Mesendoderm (in vitro differentiated cells): ENCODE measurements around the gene ALKBH2.
"Not testable (repeated sequence)": the region's sequence is repeated elsewhere in the genome, so short reads cannot be mapped to it uniquely, and the experiment has no call there.

ENCODE experiments used
- DNase-seq: peaks from one replicate; pipeline ENCODE4 v3.0.0; 2013
- H2AK5ac ChIP-seq: 2 replicates; pipeline ENCODE4 v1.6.1; 2013; ENCODE audit warnings: low read length, inconsistent platforms
- H2BK120ac ChIP-seq: 2 replicates; pipeline ENCODE4 v1.6.1; 2013; ENCODE audit warnings: low read depth, mild to moderate bottlenecking, low read length, moderate library complexity, mixed read lengths
- H2BK15ac ChIP-seq: replicated peaks from 2 replicates; pipeline ENCODE4 v1.6.1; 2013; ENCODE audit warnings: low read depth, mild to moderate bottlenecking, moderate library complexity
- H2BK5ac ChIP-seq: 2 replicates; pipeline ENCODE4 v1.6.1; 2013; ENCODE audit warnings: low read length, inconsistent platforms
- H3K18ac ChIP-seq: 2 replicates; pipeline ENCODE4 v1.6.1; 2013; ENCODE audit warnings: mild to moderate bottlenecking, low read length, mixed read lengths
- H3K23ac ChIP-seq: one replicate; pipeline ENCODE4 v1.6.1; 2013; ENCODE audit warnings: low read length
- H3K27ac ChIP-seq: 2 replicates; pipeline ENCODE4 v1.5.1; 2013; ENCODE audit warnings: low read depth, mild to moderate bottlenecking, inconsistent platforms, low read length, moderate library complexity
- H3K27me3 ChIP-seq: 2 replicates; pipeline ENCODE4 v1.6.1; 2013; ENCODE audit warnings: low read length, control low read depth, mild to moderate bottlenecking, inconsistent platforms; ENCODE audit not compliant: insufficient read depth, poor library complexity
- H3K36me3 ChIP-seq: 2 replicates; pipeline ENCODE4 v1.6.1; 2013; ENCODE audit warnings: low read length, inconsistent platforms; ENCODE audit not compliant: control insufficient read depth, insufficient read depth
- H3K4ac ChIP-seq: one replicate; pipeline ENCODE4 v1.6.1; 2013; ENCODE audit warnings: low read depth, mild to moderate bottlenecking, low read length, moderate library complexity
- H3K4me1 ChIP-seq: 2 replicates; pipeline ENCODE4 v1.6.1; 2013; ENCODE audit warnings: low read depth, low read length, inconsistent platforms; ENCODE audit not compliant: control insufficient read depth
- H3K4me2 ChIP-seq: 2 replicates; pipeline ENCODE4 v1.6.1; 2013; ENCODE audit warnings: low read length
- H3K4me3 ChIP-seq: 2 replicates; pipeline ENCODE4 v1.5.1; 2013; ENCODE audit warnings: mild to moderate bottlenecking, low read length
- H3K56ac ChIP-seq: one replicate; pipeline ENCODE4 v1.6.1; 2013; ENCODE audit warnings: low read length
- H3K79me1 ChIP-seq: 2 replicates; pipeline ENCODE4 v1.6.1; 2013; ENCODE audit warnings: low read length, inconsistent platforms
- H3K79me2 ChIP-seq: 2 replicates; pipeline ENCODE4 v1.6.1; 2013; ENCODE audit warnings: mild to moderate bottlenecking, low read length; ENCODE audit not compliant: control insufficient read depth, insufficient read depth
- H3K9ac ChIP-seq: 2 replicates; pipeline ENCODE4 v1.6.1; 2013; ENCODE audit warnings: low read length, inconsistent platforms
- H4K5ac ChIP-seq: one replicate; pipeline ENCODE4 v1.6.1; 2013; ENCODE audit warnings: low read length
- H4K8ac ChIP-seq: one replicate; pipeline ENCODE4 v1.6.1; 2013; ENCODE audit warnings: low read depth, mild to moderate bottlenecking, control low read depth, low read length, moderate library complexity
- WGBS: extraction: QIAGEN DNeasy Blood & Tissue Kit; methylation state at CpG from one replicate; pipeline ENCODE4 v1.1.7; 2013; ENCODE audit warnings: low lambda C conversion rate, missing lambda C conversion rate; ENCODE audit not compliant: insufficient coverage; ENCODE audit errors: extremely low coverage; 5-methylcytosine and 5-hydroxymethylcytosine counted together

Gene ALKBH2

DNA sequence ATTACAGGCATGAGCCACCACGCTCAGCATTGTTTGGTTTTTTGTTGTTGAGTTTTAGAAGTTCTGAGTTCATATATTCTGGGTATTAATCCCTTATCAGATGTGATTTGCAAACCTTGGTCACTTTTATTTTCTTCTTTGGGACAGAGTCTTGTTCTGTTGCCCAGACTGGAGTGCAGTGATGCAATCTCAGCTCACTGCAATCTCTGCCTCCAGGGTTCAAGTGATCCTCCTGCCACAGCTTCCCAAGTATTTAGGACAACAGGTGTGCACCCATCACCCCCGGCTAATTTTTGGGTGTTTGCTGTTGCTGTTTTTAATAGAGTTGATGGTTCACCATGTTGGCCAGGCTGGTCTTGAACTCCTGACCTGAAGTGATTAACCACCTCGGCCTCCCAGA is 29.1 kb downstream of the ALKBH2 start:
- H3K27me3 ChIP-seq: no peaks in the 10 kb centered on the region
- no CpG with 5 or more reads among the region's 3 CpGs for WGBS
- no peak overlapping the region for H3K27ac ChIP-seq
- DNase-seq: no peak
- H2AK5ac ChIP-seq: no peak overlapping the region
- H2BK120ac ChIP-seq: no peak overlapping the region
- H4K8ac ChIP-seq: no peak overlapping the region
- H3K36me3 ChIP-seq: no peaks in the 10 kb centered on the region
- no peak overlapping the region for H3K4ac ChIP-seq
- no peak overlapping the region for H2BK15ac ChIP-seq
- H2BK5ac ChIP-seq: no peak overlapping the region
- H3K18ac ChIP-seq: no peak overlapping the region
- H4K5ac ChIP-seq: no peak overlapping the region
- no peak overlapping the region for H3K4me2 ChIP-seq
- no peaks in the 10 kb centered on the region for H3K79me2 ChIP-seq
- H3K4me1 ChIP-seq: no peaks in the 10 kb centered on the region
- no peak overlapping the region for H3K23ac ChIP-seq
- H3K4me3 ChIP-seq: no peak overlapping the region
- no peak overlapping the region for H3K56ac ChIP-seq
- no peak overlapping the region for H3K9ac ChIP-seq
- no peaks in the 10 kb centered on the region for H3K79me1 ChIP-seq

DNA sequence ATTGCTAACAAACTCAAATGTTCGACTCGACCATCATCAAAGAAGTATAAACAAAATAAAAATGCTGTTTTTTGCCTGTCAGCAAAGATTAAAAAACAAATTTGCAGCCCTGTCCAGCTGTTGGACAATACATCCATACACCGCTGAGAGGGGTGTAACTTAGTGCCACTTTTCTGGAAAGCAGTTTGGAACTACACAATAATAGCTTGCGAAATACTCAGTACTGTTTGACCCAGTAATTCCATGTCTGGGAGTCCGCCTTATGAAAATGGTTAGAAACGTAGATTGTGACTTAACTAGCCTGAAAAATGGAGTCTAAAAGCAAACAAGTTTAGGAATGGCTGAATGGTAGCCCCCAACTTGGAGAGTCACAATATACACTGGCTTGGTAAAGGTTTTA is 34.5 kb downstream of the ALKBH2 start:
- no peak overlapping the region for H3K27ac ChIP-seq
- DNase-seq: no peak
- H4K8ac ChIP-seq: no peak overlapping the region
- no peak overlapping the region for H2BK120ac ChIP-seq
- H3K4me2 ChIP-seq: no peak overlapping the region
- no peak overlapping the region for H3K4ac ChIP-seq
- no peaks in the 10 kb centered on the region for H3K4me1 ChIP-seq
- H3K27me3 ChIP-seq: no peaks in the 10 kb centered on the region
- H3K56ac ChIP-seq: no peak overlapping the region
- no peak overlapping the region for H3K9ac ChIP-seq
- H2BK15ac ChIP-seq: no peak overlapping the region
- no peak overlapping the region for H4K5ac ChIP-seq
- H3K79me1 ChIP-seq: no peaks in the 10 kb centered on the region
- H3K23ac ChIP-seq: no peak overlapping the region
- H2AK5ac ChIP-seq: no peak overlapping the region
- no CpG with 5 or more reads among the region's 6 CpGs for WGBS
- no peaks in the 10 kb centered on the region for H3K79me2 ChIP-seq
- no peak overlapping the region for H3K4me3 ChIP-seq
- no peak overlapping the region for H2BK5ac ChIP-seq
- H3K36me3 ChIP-seq: no peaks in the 10 kb centered on the region
- H3K18ac ChIP-seq: no peak overlapping the region

DNA sequence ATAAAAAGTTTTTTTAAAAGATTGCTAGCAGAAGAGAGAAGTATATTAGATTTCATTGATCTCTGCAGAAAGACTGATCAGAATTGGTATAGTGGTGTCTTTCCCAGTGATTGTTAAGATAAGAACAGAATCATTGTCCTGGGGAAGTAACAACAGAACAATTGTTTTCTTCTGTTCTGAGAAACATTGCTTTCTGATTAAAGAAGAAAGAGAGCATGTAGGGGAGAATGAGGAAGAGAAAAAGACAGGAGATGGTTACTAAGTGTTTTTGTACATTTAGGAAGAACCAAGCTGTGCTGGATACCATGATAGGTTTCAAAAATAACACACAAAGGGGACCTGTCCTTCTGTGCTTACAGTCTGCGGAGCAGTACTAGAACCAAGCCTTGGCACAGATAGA is 35.9 kb downstream of the ALKBH2 start:
- H3K27ac ChIP-seq: no peak overlapping the region
- no peak overlapping the region for H2BK5ac ChIP-seq
- no peak overlapping the region for H3K23ac ChIP-seq
- no peak overlapping the region for H4K8ac ChIP-seq
- H3K79me1 ChIP-seq: no peaks in the 10 kb centered on the region
- H2AK5ac ChIP-seq: no peak overlapping the region
- no peaks in the 10 kb centered on the region for H3K36me3 ChIP-seq
- no peak overlapping the region for H2BK15ac ChIP-seq
- no peak overlapping the region for H3K18ac ChIP-seq
- H2BK120ac ChIP-seq: no peak overlapping the region
- no peaks in the 10 kb centered on the region for H3K27me3 ChIP-seq
- no peak overlapping the region for H3K4ac ChIP-seq
- H3K4me1 ChIP-seq: no peaks in the 10 kb centered on the region
- no peak overlapping the region for H3K56ac ChIP-seq
- no peak overlapping the region for H3K4me2 ChIP-seq
- WGBS: no CpG with 5 or more reads among the region's 1 CpG
- no peak overlapping the region for H3K9ac ChIP-seq
- no peaks in the 10 kb centered on the region for H3K79me2 ChIP-seq
- H3K4me3 ChIP-seq: no peak overlapping the region
- DNase-seq: no peak
- no peak overlapping the region for H4K5ac ChIP-seq

DNA sequence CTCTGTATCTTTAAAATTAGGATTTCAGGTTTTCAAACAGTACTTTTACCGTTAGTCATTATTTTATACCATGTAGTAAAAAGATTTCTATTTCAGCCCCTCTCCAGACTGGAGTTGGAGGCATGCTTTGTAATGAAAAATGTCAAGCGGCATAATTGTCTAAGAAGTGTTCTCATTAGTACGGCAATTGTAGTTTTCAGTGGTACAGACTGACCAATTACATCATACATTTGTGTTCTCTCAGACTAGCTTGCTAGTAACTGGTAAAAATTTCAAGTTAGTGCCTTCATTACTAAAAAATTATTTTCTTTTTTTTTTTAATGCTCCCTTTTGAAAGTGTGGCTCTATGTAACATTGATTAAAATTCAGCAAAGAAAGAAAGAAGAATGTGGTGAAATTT is 36.4 kb downstream of the ALKBH2 start:
- Histone ChIP-seq H3K27ac (no peak overlapping the region), H3K56ac (no peak overlapping the region), H4K8ac (no peak overlapping the region), H3K27me3 (no peaks in the 10 kb centered on the region), H3K79me2 (no peaks in the 10 kb centered on the region), H3K9ac (no peak overlapping the region), H2AK5ac (no peak overlapping the region), H2BK120ac (no peak overlapping the region), H3K79me1 (no peaks in the 10 kb centered on the region), H2BK5ac (no peak overlapping the region), H3K4me3 (no peak overlapping the region), H2BK15ac (no peak overlapping the region), H3K4me2 (no peak overlapping the region), H3K4ac (no peak overlapping the region), H3K36me3 (no peaks in the 10 kb centered on the region), H3K18ac (no peak overlapping the region), H3K23ac (no peak overlapping the region), H4K5ac (no peak overlapping the region), H3K4me1 (no peaks in the 10 kb centered on the region)
- no peak for DNase-seq
- no CpG with 5 or more reads among the region's 3 CpGs for WGBS

DNA sequence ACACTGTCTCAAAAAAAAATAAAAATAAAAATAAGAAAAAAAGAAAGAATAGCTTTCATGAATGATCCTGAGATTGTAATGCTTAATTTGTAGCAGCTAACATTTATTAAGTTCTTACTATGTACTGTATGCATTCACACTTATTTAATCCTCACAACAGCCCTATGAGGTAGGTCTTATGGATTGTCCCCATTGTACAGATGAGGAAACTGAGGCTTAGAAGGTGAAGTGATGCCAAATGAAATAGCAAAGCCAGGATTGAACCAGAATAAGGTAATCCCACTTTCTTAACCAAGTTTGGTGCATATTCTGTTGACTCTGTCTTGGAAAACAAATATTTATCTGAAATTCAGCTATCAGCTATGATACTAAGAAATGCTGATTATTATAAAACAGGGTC is 38.8 kb downstream of the ALKBH2 start:
- no peak overlapping the region for H3K9ac ChIP-seq
- no peak overlapping the region for H3K23ac ChIP-seq
- no peak overlapping the region for H2BK15ac ChIP-seq
- no peak overlapping the region for H2AK5ac ChIP-seq
- H3K4me3 ChIP-seq: no peak overlapping the region
- H3K4me2 ChIP-seq: no peak overlapping the region
- H4K8ac ChIP-seq: no peak overlapping the region
- no peaks in the 10 kb centered on the region for H3K4me1 ChIP-seq
- H4K5ac ChIP-seq: no peak overlapping the region
- H3K36me3 ChIP-seq: no peaks in the 10 kb centered on the region
- H3K4ac ChIP-seq: no peak overlapping the region
- no peak overlapping the region for H3K27ac ChIP-seq
- no peaks in the 10 kb centered on the region for H3K27me3 ChIP-seq
- no peak overlapping the region for H3K18ac ChIP-seq
- H3K79me2 ChIP-seq: no peaks in the 10 kb centered on the region
- no peak for DNase-seq
- no peaks in the 10 kb centered on the region for H3K79me1 ChIP-seq
- H2BK5ac ChIP-seq: no peak overlapping the region
- no peak overlapping the region for H3K56ac ChIP-seq
- H2BK120ac ChIP-seq: no peak overlapping the region

DNA sequence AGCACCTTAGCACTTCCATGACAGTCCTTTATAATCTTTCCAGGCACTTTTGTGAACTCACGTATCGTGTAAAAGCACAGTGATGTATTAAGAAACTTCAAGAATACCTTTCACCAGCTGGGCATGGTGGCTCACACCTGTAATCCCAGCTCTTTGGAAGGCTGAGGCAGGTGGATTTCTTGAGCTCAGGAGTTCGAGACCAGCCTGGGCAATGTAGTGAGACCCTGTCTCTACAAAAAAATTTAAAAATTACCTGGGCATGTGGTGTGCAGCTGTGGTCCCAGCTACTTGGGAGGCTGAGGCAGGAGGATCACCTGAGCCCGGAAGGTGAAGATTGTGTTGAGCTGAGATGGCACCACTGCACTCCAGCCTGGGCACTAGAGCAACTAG is 39.2 kb downstream of the ALKBH2 start:
- not testable (repeated sequence) for H2BK15ac ChIP-seq, H3K79me2 ChIP-seq, H3K9ac ChIP-seq, H2BK5ac ChIP-seq, H3K4me3 ChIP-seq, H3K23ac ChIP-seq, H3K4me1 ChIP-seq, H3K36me3 ChIP-seq, H2BK120ac ChIP-seq, H4K5ac ChIP-seq, H3K4ac ChIP-seq, H4K8ac ChIP-seq, H3K18ac ChIP-seq, H3K27me3 ChIP-seq, H3K4me2 ChIP-seq, H3K79me1 ChIP-seq, H3K27ac ChIP-seq, H3K56ac ChIP-seq, H2AK5ac ChIP-seq, DNase-seq
- WGBS: no CpG with 5 or more reads among the region's 4 CpGs
